Liver (tissue), 9 donors: ENCODE results near the gene GABARAP. TPM values are rescaled to one million over a fixed set of nuclear protein-coding genes. Genes with fewer than 3 reads are reported as not detected.

Experiments
- DNase-seq: peaks from one replicate; pipeline ENCODE4 v3.0.0-alpha.2; 2017; ENCODE audit warnings: low spot score
- H3K27ac ChIP-seq, 2 donors: one replicate each; pipeline ENCODE4 v1.7.0; 2013; ENCODE audit warnings: inconsistent platforms in 2 of 2, low read length in 2 of 2, control low read depth in 1 of 2, low read depth in 1 of 2, mild to moderate bottlenecking in 1 of 2
- H3K27me3 ChIP-seq, 4 donors: one replicate each; pipeline versions ENCODE4 v1.6.1 to v1.7.0; 2013; ENCODE audit warnings: low read length in 3 of 4, inconsistent platforms in 1 of 4, mild to moderate bottlenecking in 1 of 4, moderate library complexity in 1 of 4; ENCODE audit not compliant: control insufficient read depth in 4 of 4, insufficient read depth in 4 of 4
- H3K36me3 ChIP-seq, 4 donors: one replicate each; pipeline versions ENCODE4 v1.6.1 to v1.7.0; 2013; ENCODE audit warnings: low read length in 3 of 4, mild to moderate bottlenecking in 3 of 4, low read depth in 1 of 4, moderate library complexity in 1 of 4; ENCODE audit not compliant: control insufficient read depth in 4 of 4, insufficient read depth in 3 of 4
- H3K4me1 ChIP-seq, 4 donors: one replicate each; pipeline versions ENCODE4 v1.6.1 to v1.7.0; 2013; ENCODE audit warnings: low read length in 3 of 4, mild to moderate bottlenecking in 3 of 4, moderate library complexity in 1 of 4; ENCODE audit not compliant: control insufficient read depth in 4 of 4, insufficient read depth in 4 of 4
- H3K4me3 ChIP-seq, 3 donors: one replicate each; pipeline versions ENCODE4 v1.6.1 to v1.7.0; 2013; ENCODE audit warnings: low read length in 3 of 3, control low read depth in 1 of 3, low read depth in 1 of 3, mild to moderate bottlenecking in 1 of 3
- H3K9ac ChIP-seq, 2 donors: one replicate each; pipeline ENCODE4 v1.7.0; 2013; ENCODE audit warnings: low read length in 2 of 2, mild to moderate bottlenecking in 2 of 2, moderate library complexity in 2 of 2, control low read depth in 1 of 2, low read depth in 1 of 2
- H3K9me3 ChIP-seq, 4 donors: one replicate each; pipeline versions ENCODE4 v1.6.1 to v1.7.0; 2013; ENCODE audit warnings: low read length in 3 of 4; ENCODE audit not compliant: control insufficient read depth in 4 of 4
- EGR1 ChIP-seq, 2 donors: IDR thresholded peaks; 2 replicates each; pipeline ENCODE4 v1.6.1; 2016 to 2018; ENCODE audit warnings: antibody characterized with exemption in 2 of 2, low read depth in 2 of 2
- GABPA ChIP-seq, 2 donors: IDR thresholded peaks in 1 of 2; conservative IDR thresholded peaks in 1 of 2; 2 replicates each; pipeline ENCODE4 v1.6.1; 2016; ENCODE audit warnings: antibody characterized with exemption in 2 of 2, mild to moderate bottlenecking in 1 of 2, moderate library complexity in 1 of 2
- HNF4A ChIP-seq, 2 donors: conservative IDR thresholded peaks; 2 replicates each; pipeline ENCODE4 v1.6.1; 2016; ENCODE audit warnings: antibody characterized with exemption in 2 of 2, mild to moderate bottlenecking in 2 of 2
- HNF4G ChIP-seq: IDR thresholded peaks from 2 replicates; pipeline ENCODE4 v1.6.1; 2016; ENCODE audit warnings: antibody characterized with exemption
- JUND ChIP-seq, 2 donors: IDR thresholded peaks; 2 replicates each; pipeline ENCODE4 v1.6.1; 2016; ENCODE audit warnings: antibody characterized with exemption in 2 of 2
- MAX ChIP-seq: IDR thresholded peaks from 2 replicates; pipeline ENCODE4 v1.6.1; 2016; ENCODE audit warnings: antibody characterized with exemption
- NR2F2 ChIP-seq: IDR thresholded peaks from 2 replicates; pipeline ENCODE4 v1.6.1; 2016; ENCODE audit warnings: antibody characterized with exemption
- RAD21 ChIP-seq, 2 donors: IDR thresholded peaks; 2 replicates each; pipeline ENCODE4 v1.6.1; 2016; ENCODE audit warnings: antibody characterized with exemption in 2 of 2, mild to moderate bottlenecking in 2 of 2
- SP1 ChIP-seq: IDR thresholded peaks from 2 replicates; pipeline ENCODE4 v1.6.1; 2018; ENCODE audit warnings: antibody characterized with exemption, mild to moderate bottlenecking
- YY1 ChIP-seq: IDR thresholded peaks from 2 replicates; pipeline ENCODE4 v1.6.1; 2016; ENCODE audit warnings: antibody characterized with exemption, mild to moderate bottlenecking
- WGBS: extraction: QIAGEN DNeasy Blood & Tissue Kit; methylation state at CpG from one replicate; pipeline ENCODE4 v1.1.7; 2013; 5-methylcytosine and 5-hydroxymethylcytosine counted together
- polyA plus RNA-seq, 2 donors: library from polyadenylated mRNA; stranded (reverse) in 1 of 2; unstranded in 1 of 2; fragments of 200-250 nt in 1 of 2; fragments of >200 nt in 1 of 2; fragmentation: Nextera tagmentation in 1 of 2; extraction: Ambion mirVana in 1 of 2; gene quantifications; one replicate each; pipeline versions ENCODE4 v1.2.1 to v1.2.3, GENCODE V29; 2013 to 2015
- total RNA-seq, 2 donors: library from RNA; depleted of rRNA; stranded (reverse); fragments of >200 nt; gene quantifications; one replicate each; pipeline ENCODE4 v1.2.3, GENCODE V29; 2014
- TF ChIP-seq, protein P1 (sequence below): IDR thresholded peaks from 2 replicates; pipeline ENCODE4 v1.6.1; 2016; ENCODE audit warnings: antibody characterized with exemption
- donor health status: healthy.
- donor health status: healthy.
- donor health status: healthy.
- donor health status: healthy.
- donor health status: healthy.

Gene GABARAP
- total and polyA plus RNA-seq, 4 donors: 74.4 to 489 (median 205) TPM

DNA sequence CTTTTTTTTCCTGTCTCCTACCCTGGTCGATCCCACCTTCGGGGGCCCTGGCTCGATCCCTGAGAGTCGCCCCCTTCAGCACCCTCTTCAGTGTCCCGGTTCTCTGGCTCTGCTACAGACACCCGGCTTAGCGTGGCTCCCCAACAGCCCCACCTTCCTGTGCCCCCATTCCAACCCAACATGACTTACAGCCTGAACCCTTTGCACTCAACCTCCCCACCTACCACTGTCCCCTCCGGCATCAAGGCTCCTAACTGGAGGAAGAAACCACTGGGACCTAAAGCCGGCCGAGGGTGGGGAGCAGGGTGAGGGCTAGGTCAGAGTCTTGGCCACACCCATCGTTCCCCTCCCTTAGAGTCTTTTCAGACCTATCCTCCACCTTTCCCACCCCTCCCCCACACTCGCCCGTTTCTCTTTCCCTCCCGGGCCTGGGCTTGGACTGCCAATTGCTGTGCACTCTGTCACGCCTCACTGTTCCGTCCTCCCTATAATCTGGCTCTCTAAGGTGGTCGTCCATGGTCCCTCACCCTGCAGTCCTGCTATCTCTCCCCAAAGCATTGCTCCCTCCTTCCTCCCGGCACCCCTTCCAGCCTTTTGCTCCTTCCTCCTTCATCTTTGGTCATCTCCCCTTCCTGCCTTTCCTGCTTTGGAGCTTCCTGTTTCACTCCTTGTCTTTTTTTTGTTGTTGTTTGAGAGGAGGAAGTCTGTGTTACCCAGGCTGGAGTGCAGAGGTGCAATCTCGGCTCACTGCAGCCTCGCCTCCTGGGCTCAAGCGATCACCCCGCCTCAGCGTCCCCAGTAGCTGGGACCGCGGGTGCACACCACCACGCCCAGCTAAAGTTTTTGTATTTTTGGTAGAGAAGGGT is 20.9 kb upstream of the GABARAP start (continued):
- TF ChIP-seq MAX (no peak), GABPA (IDR thresholded peaks at IDR 0.05 in 1 of 2, conservative IDR thresholded peaks at IDR 0.05 in 1 of 2) (no peak), HNF4A (conservative IDR thresholded peaks at IDR 0.05) (no peak), HNF4G (no peak), YY1 (no peak), RAD21 (IDR thresholded peaks at IDR 0.05) (no peak)
- TF ChIP-seq, protein P1, sequence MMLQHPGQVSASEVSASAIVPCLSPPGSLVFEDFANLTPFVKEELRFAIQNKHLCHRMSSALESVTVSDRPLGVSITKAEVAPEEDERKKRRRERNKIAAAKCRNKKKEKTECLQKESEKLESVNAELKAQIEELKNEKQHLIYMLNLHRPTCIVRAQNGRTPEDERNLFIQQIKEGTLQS: no peak

DNA sequence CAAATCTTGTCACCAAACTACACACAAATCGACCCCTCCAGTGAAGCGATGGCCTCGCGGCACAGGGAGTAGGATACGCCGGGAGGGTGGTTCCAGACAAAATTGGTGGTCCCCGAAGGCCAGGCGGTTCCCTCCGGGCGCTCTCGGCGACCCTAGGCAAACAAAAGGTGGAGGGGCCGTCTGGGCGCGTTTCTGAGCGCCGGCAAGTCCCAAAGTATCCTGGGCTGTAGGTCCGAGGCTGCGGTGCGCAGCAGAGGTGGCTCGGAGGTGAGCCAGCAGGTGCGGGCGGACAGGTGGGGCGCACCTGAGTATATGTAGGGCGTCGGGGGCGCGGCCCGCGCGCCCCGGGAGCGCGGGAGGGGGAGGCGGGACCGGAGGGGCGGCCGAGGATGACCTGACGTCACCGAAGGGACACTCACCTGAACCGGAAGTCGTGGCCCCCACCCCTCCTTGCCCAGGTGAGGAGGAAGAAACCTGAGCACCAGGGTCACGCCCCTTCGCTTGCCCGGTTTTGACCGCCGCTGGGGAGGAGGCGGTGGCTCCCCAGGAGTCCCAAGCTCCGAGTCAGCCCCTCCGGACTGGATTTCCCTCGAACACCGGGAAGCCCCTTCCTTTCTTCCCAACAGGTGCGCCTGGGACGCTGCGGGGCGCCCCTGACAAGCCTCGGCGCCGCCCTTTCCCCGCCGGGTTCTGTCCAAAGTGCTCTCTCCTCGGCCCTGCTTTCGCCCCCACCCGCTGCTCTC is 20.1 kb upstream of the GABARAP start, which contains the start of gene CLDN7:
Gene CLDN7, minus strand, starts transcription at position 287 of the 743 bp plus-strand sequence. CDS start 435 bp downstream, outside the sequence.
- TF ChIP-seq GABPA (IDR thresholded peaks at IDR 0.05 in 1 of 2, conservative IDR thresholded peaks at IDR 0.05 in 1 of 2): peak in 1 of 2 donors; percentile 15
- TF ChIP-seq NR2F2: no peak
- TF ChIP-seq JUND (IDR thresholded peaks at IDR 0.05): no peak
- TF ChIP-seq RAD21 (IDR thresholded peaks at IDR 0.05): no peak
- TF ChIP-seq HNF4G: no peak
- peak within 1 kb of the TSS; percentile 83 to 87 for H3K27ac ChIP-seq
- H3K36me3 ChIP-seq: no peaks in the 10 kb centered on the region
- DNase-seq: peak; percentile 33
- H3K27me3 ChIP-seq: no peaks in the 10 kb centered on the region
- peak within 1 kb of the TSS in 1 of 2 donors; percentile 46 for H3K9ac ChIP-seq
- peak within 1 kb of the TSS; percentile 63 to 68 (median 65) for H3K4me3 ChIP-seq
- peaks cover 13 to 53% (median 31%) of the 10 kb centered on the region in 4 donors for H3K4me1 ChIP-seq
- H3K9me3 ChIP-seq: no peaks in the 10 kb centered on the region
- WGBS: 13% methylated on average over 64 of the region's 64 CpGs

GRCh38 chr17:7261379-7262191 is 19.3 kb upstream of the GABARAP start:
- Histone ChIP-seq H3K27ac (peak overlapping the region; percentile 83 to 87), H3K4me1 (peaks cover 13 to 53% (median 32%) of the 10 kb centered on the region in 4 donors), H3K27me3 (no peaks in the 10 kb centered on the region), H3K9ac (peak overlapping the region in 1 of 2 donors; percentile 46), H3K9me3 (no peaks in the 10 kb centered on the region), H3K4me3 (peak overlapping the region; percentile 63 to 68 (median 65)), H3K36me3 (peaks cover 0 to 3% (median 3%) of the 10 kb centered on the region in 4 donors)
- DNase-seq: peak; percentile 40
- WGBS: 15% methylated on average over 71 of the region's 71 CpGs
- TF ChIP-seq SP1: no peak
- TF ChIP-seq EGR1 (IDR thresholded peaks at IDR 0.05; ENCODE audit: low read depth in 2 of 2): no peak
- no peak for TF ChIP-seq RAD21 (IDR thresholded peaks at IDR 0.05)
- no peak for TF ChIP-seq JUND (IDR thresholded peaks at IDR 0.05)
